ENCODE measurements around the gene GMNN.

The GMNN gene

DNA sequence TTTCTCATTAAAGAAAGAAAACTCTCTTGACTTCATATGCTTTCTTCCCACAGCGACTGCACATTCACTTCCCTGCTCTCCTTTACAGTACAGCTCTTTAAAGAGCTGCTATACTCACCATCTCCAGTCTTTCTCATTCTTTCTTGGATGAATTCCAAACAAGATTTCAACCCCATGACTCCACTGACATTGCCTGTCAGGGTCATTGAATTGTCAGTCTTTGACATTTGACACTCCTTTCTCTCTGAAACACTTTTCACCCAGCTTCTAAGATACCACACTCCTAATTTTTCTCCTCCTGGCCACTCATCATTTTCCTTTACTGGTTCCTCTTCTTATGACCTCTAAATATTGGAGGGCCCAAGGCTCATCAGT, 24.8 kb downstream of the GMNN start:
- Histone ChIP-seq H3K27ac (ENCODE audit: low read length) (no peak overlapping the region), H3K27me3 (replicated peaks; ENCODE audit: insufficient read depth, low read length) (no peaks in the 10 kb centered on the region), H3K4me3 (ENCODE audit: low read length) (no peak overlapping the region), H4K20me1 (ENCODE audit: insufficient read depth, low read length) (no peaks in the 10 kb centered on the region), H3K9ac (ENCODE audit: low read length) (no peak overlapping the region), H3K9me2 (replicated peaks; ENCODE audit: insufficient read depth, low read length) (no peaks in the 10 kb centered on the region), H3K4me1 (ENCODE audit: low read length) (no peaks in the 10 kb centered on the region), H3K36me3 (replicated peaks; ENCODE audit: insufficient read depth, low read length) (no peaks in the 10 kb centered on the region), H2AFZ (ENCODE audit: low read length) (no peak overlapping the region), H3K79me2 (ENCODE audit: low read length) (no peaks in the 10 kb centered on the region), H3F3A (ENCODE audit: insufficient read depth, low read length) (no peaks in the 10 kb centered on the region), H3K9me3 (replicated peaks; ENCODE audit: insufficient read depth, low read length) (no peaks in the 10 kb centered on the region), H3K4me2 (ENCODE audit: low read depth, low read length) (no peak overlapping the region)
- TF ChIP-seq EZH2 (optimal IDR thresholded peaks at IDR 0.05; ENCODE audit: low read depth, low read length) (no peak), EZH2phosphoT487 (IDR thresholded peaks at IDR 0.05; ENCODE audit: low read length) (no peak)
- TF ChIP-seq, protein P1, sequence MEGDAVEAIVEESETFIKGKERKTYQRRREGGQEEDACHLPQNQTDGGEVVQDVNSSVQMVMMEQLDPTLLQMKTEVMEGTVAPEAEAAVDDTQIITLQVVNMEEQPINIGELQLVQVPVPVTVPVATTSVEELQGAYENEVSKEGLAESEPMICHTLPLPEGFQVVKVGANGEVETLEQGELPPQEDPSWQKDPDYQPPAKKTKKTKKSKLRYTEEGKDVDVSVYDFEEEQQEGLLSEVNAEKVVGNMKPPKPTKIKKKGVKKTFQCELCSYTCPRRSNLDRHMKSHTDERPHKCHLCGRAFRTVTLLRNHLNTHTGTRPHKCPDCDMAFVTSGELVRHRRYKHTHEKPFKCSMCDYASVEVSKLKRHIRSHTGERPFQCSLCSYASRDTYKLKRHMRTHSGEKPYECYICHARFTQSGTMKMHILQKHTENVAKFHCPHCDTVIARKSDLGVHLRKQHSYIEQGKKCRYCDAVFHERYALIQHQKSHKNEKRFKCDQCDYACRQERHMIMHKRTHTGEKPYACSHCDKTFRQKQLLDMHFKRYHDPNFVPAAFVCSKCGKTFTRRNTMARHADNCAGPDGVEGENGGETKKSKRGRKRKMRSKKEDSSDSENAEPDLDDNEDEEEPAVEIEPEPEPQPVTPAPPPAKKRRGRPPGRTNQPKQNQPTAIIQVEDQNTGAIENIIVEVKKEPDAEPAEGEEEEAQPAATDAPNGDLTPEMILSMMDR (IDR thresholded peaks at IDR 0.05; ENCODE audit: low read length): no peak
- no peak for DNase-seq

DNA sequence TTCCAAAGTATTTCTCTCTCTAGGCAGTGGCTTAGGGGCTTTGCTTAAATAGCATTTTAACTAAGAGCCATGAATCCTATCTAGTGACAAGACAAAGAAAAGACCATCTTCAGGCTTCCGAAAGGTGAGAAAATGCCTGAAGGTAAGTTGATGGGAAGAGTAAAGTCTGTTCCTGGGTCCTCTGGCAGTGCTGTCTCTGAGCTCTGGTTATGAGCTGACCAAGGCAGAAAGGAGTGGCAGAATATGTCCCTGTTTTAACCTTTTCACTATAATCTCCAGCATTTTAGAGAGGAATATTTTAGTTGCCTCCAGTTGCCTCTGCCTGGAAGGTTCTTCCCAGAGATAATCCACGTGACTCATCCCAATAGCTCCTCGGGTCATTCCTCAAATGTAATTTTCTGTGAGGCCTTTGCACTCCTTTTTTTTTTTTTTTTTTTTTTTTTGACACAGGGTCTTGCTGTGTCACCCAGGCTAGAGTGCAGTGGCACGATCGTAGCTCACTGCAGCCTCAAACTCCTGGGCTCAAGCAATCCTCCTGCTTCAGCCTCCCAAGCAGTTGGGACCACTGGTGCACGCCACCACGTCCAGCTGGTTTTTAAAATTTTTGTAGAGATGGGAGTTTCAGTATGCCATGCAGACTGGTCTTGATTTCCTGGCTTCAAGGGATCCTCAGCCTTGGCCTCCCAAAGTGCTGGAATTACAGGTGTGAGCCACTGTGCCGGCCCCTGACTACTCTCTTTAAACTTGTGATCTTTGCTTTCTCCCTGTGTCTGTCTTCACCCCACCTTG, 27.7 kb downstream of the GMNN start:
- Histone ChIP-seq H4K20me1 (ENCODE audit: insufficient read depth, low read length) (no peaks in the 10 kb centered on the region), H3K4me3 (ENCODE audit: low read length) (no peak overlapping the region), H3K36me3 (replicated peaks; ENCODE audit: insufficient read depth, low read length) (no peaks in the 10 kb centered on the region), H3K9me2 (replicated peaks; ENCODE audit: insufficient read depth, low read length) (no peaks in the 10 kb centered on the region), H2AFZ (ENCODE audit: low read length) (no peak overlapping the region), H3K27me3 (replicated peaks; ENCODE audit: insufficient read depth, low read length) (no peaks in the 10 kb centered on the region), H3K4me2 (ENCODE audit: low read depth, low read length) (no peak overlapping the region), H3K4me1 (ENCODE audit: low read length) (no peaks in the 10 kb centered on the region), H3K9ac (ENCODE audit: low read length) (no peak overlapping the region), H3K79me2 (ENCODE audit: low read length) (no peaks in the 10 kb centered on the region), H3F3A (ENCODE audit: insufficient read depth, low read length) (no peaks in the 10 kb centered on the region), H3K27ac (ENCODE audit: low read length) (no peak overlapping the region), H3K9me3 (replicated peaks; ENCODE audit: insufficient read depth, low read length) (no peaks in the 10 kb centered on the region)
- no peak for DNase-seq
- TF ChIP-seq, protein P1 (IDR thresholded peaks at IDR 0.05; ENCODE audit: low read length): no peak
- TF ChIP-seq EZH2 (optimal IDR thresholded peaks at IDR 0.05; ENCODE audit: low read depth, low read length): no peak
- TF ChIP-seq EZH2phosphoT487 (IDR thresholded peaks at IDR 0.05; ENCODE audit: low read length): no peak

DNA sequence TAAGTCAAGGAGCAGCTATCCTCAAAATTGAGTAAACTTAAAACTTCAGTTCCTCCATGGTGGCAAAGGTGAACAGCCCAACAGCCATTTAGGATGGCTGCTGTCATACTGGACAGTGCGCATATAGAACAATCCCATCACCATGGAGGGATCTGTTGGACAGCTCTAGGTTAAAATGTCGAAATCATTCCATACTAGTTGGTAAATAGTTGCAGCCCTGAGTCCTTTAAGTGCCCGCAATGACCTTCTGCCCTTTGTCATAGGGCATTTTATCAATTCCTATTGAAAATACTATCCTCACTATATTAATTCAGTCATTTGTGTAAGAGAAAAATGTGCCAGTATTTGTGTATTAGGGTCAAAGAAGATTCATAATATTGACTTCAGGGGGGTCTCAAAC, 32.8 kb downstream of the GMNN start:
- no peak for DNase-seq
- no peaks in the 10 kb centered on the region for H4K20me1 ChIP-seq (ENCODE audit: insufficient read depth, low read length)
- H3K4me2 ChIP-seq (ENCODE audit: low read depth, low read length): no peak overlapping the region
- H3K36me3 ChIP-seq (replicated peaks; ENCODE audit: insufficient read depth, low read length): no peaks in the 10 kb centered on the region
- H3K9me2 ChIP-seq (replicated peaks; ENCODE audit: insufficient read depth, low read length): no peaks in the 10 kb centered on the region
- no peaks in the 10 kb centered on the region for H3K79me2 ChIP-seq (ENCODE audit: low read length)
- no peak overlapping the region for H3K9ac ChIP-seq (ENCODE audit: low read length)
- no peak overlapping the region for H2AFZ ChIP-seq (ENCODE audit: low read length)
- H3K27ac ChIP-seq (ENCODE audit: low read length): no peak overlapping the region
- H3K27me3 ChIP-seq (replicated peaks; ENCODE audit: insufficient read depth, low read length): no peaks in the 10 kb centered on the region
- no peaks in the 10 kb centered on the region for H3K4me1 ChIP-seq (ENCODE audit: low read length)
- no peaks in the 10 kb centered on the region for H3K9me3 ChIP-seq (replicated peaks; ENCODE audit: insufficient read depth, low read length)
- H3F3A ChIP-seq (ENCODE audit: insufficient read depth, low read length): no peaks in the 10 kb centered on the region
- no peak for TF ChIP-seq EZH2phosphoT487 (IDR thresholded peaks at IDR 0.05; ENCODE audit: low read length)
- TF ChIP-seq, protein P1 (IDR thresholded peaks at IDR 0.05; ENCODE audit: low read length): no peak
- TF ChIP-seq EZH2 (optimal IDR thresholded peaks at IDR 0.05; ENCODE audit: low read depth, low read length): no peak
- H3K4me3 ChIP-seq (ENCODE audit: low read length): no peak overlapping the region
